Fibroblast of pulmonary artery (primary cell): ENCODE results near the gene RAD21L1.

Source experiments
- DNase-seq: peaks from one replicate; pipeline ENCODE4 v3.0.0-alpha.2; 2010; ENCODE audit warnings: low read depth
- H3K4me3 ChIP-seq: replicated peaks from 2 replicates; pipeline ENCODE4 v1.5.1; 2011; ENCODE audit warnings: low read depth, mild to moderate bottlenecking, control low read depth, low read length, moderate library complexity
- CTCF ChIP-seq: IDR thresholded peaks from 2 replicates; pipeline ENCODE4 v1.5.1; 2011; ENCODE audit warnings: mild to moderate bottlenecking, control low read depth, low read length, inconsistent platforms; ENCODE audit errors: missing control alignments

Gene RAD21L1

GRCh38 chr20:1265226-1265915 lies 39.5 kb downstream of the RAD21L1 start:
- no peak for TF ChIP-seq CTCF
- H3K4me3 ChIP-seq, result peak overlapping the region; percentile 72
- DNase-seq, result no peak

DNA sequence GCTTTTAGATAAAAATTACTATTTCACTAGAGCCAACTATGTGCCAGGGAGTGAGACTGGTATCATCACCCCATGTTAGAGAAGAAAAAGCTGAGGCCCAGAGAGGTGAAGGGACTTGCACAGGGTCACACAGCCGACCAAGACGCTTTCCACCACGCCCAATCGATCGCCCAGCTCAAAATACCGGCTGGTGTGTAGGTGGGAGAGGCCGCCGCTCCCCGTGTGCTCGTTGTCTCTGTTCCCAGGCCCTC lies 40.0 kb downstream of the RAD21L1 start:
- peak overlapping the region; percentile 72 for H3K4me3 ChIP-seq
- no peak for DNase-seq
- no peak for TF ChIP-seq CTCF

- DNase-seq, result peak; percentile 79
- peak within 1 kb of the TSS; percentile 72 for H3K4me3 ChIP-seq
- TF ChIP-seq CTCF, result no peak
These were observed 40.5 kb downstream of the RAD21L1 start, which contains the start of gene SNPH for GRCh38 chr20:1266167-1266973. Gene SNPH, plus strand, starts transcription at chr20:1266294. Its CDS starts 29,946 bp downstream, at chr20:1296240.

DNA sequence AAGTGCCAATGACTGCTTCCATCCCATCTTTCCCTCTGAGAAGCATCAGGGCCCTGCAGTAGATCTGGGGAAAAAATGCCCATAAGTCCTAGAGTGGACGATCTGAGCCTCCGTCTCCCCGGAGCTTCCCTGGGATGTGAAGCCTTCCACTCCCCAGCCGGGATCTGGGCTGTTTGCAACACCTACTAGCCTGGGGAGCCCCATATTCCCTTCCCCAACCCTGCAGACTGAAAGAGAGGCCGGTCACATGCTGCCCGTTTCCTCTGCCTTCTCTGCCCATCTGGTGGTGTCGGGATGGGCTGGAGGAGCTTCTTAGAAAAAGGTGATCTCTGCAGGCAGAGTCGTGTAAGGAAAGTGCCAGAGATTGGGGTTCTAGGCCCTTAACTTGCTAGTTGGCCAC lies 41.3 kb downstream of the RAD21L1 start:
- no peak for TF ChIP-seq CTCF
- H3K4me3 ChIP-seq, result peak overlapping the region; percentile 72

GRCh38 chr20:1267809-1268374 lies 42.0 kb downstream of the RAD21L1 start:
- H3K4me3 ChIP-seq, result no peak overlapping the region
- DNase-seq, result no peak
- no peak for TF ChIP-seq CTCF

More for the DNA sequence above, 41.3 kb downstream of the RAD21L1 start:
- no peak for DNase-seq

GRCh38 chr20:1269235-1269634 lies 43.4 kb downstream of the RAD21L1 start:
- no peak for TF ChIP-seq CTCF
- DNase-seq, result no peak
- no peak overlapping the region for H3K4me3 ChIP-seq
